BLaER1 treated with 17β-estradiol and CSF1 and Interleukin-3, amounts not matched to agents 10 nM and 100 nM (cell line): ENCODE data around the gene NT5C2.

Experiments
- H3K27ac ChIP-seq, 11 experiments: shearing (Covaris generic); formaldehyde crosslinking; 2 replicates each; pipeline ENCODE4 v1.8.1; 2022
- H3K27me3 ChIP-seq, 11 experiments: shearing (Covaris generic); formaldehyde crosslinking; 2 replicates each; pipeline ENCODE4 v1.8.1; 2022
- H3K36me3 ChIP-seq, 11 experiments: shearing (Covaris generic); formaldehyde crosslinking; 2 replicates each; pipeline ENCODE4 v1.8.1; 2022
- H3K4me1 ChIP-seq, 10 experiments: shearing (Covaris generic); formaldehyde crosslinking; 2 replicates each; pipeline ENCODE4 v1.8.1; 2022
- H3K4me2 ChIP-seq, 11 experiments: shearing (Covaris generic); formaldehyde crosslinking; 2 replicates each; pipeline ENCODE4 v1.8.1; 2022
- H3K4me3 ChIP-seq, 10 experiments: shearing (Covaris generic); formaldehyde crosslinking; 2 replicates each; pipeline ENCODE4 v1.8.1; 2022
- H3K9ac ChIP-seq, 11 experiments: shearing (Covaris generic); formaldehyde crosslinking; 2 replicates each; pipeline ENCODE4 v1.8.1; 2022
- H3K9me3 ChIP-seq, 11 experiments: shearing (Covaris generic); formaldehyde crosslinking; replicated peaks in 1 of 11; 2 replicates each; pipeline ENCODE4 v1.8.1; 2022
- H4K20me1 ChIP-seq, 11 experiments: shearing (Covaris generic); formaldehyde crosslinking; 2 replicates each; pipeline ENCODE4 v1.8.1; 2022
- Cebpa-rat ChIP-seq, 11 experiments: shearing (Covaris generic); IDR thresholded peaks; 2 replicates each; pipeline ENCODE4 v1.8.1; 2022

NT5C2 gene

GRCh38 chr10:103066141-103067098, 126.7 kb downstream of the NT5C2 start:
- Histone ChIP-seq H3K27ac (peak overlapping the region in 3 of 11 experiments; percentile 7 to 16 (median 14); a peak in 1 of 22 replicates), H3K9ac (no peak overlapping the region)

DNA sequence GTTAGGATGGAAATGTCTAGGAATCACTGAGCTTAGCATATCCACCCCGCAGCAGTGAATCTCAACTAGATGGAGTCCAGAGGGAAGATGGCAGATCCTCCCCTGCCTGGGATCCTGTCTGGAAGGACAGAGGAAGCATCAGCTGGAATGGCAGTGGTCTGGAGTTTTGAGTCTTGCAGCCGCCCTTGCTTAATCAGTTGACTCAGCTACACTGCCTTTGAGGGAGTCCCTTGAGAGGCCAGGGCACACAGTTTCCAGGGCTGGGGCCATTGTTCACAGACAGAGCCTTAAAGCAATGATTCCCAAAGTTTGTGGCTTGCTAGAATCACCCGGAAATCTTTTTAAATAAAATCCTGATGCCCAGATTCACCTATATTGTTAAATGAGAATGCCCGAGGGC, 128.1 kb downstream of the NT5C2 start:
- Histone ChIP-seq H3K4me2 (peak overlapping the region; percentile 38 to 63 (median 57); a peak in 20 of 22 replicates), H4K20me1 (peaks cover 0 to 10% (median 0%) of the 10 kb centered on the region in 11 experiments; a peak in 3 of 22 replicates), H3K36me3 (no peaks in the 10 kb centered on the region), H3K9me3 (0 out of 22 replicates have a peak, but pooled peaks cover 0 to 8% (median 0%) of the 10 kb centered on the region in 11 experiments), H3K27me3 (no peaks in the 10 kb centered on the region), H3K27ac (0 out of 22 replicates have a peak overlapping the region, but pooled peaks of 1 of the 11 experiments have one; percentile 16), H3K9ac (no peak overlapping the region), H3K4me1 (peaks cover 12 to 42% (median 32%) of the 10 kb centered on the region in 10 experiments), H3K4me3 (no peak overlapping the region)
- no peak for TF ChIP-seq Cebpa-rat (IDR thresholded peaks at IDR 0.05)

More at GRCh38 chr10:103066141-103067098, 126.7 kb downstream of the NT5C2 start:
- no peak for TF ChIP-seq Cebpa-rat (IDR thresholded peaks at IDR 0.05)
- Histone ChIP-seq H3K4me2 (peak overlapping the region; percentile 38 to 63 (median 57); a peak in 20 of 22 replicates), H3K4me3 (no peak overlapping the region), H4K20me1 (peaks cover 0 to 14% (median 0%) of the 10 kb centered on the region in 11 experiments; a peak in 4 of 22 replicates), H3K9me3 (0 out of 22 replicates have a peak, but pooled peaks cover 0 to 8% (median 0%) of the 10 kb centered on the region in 11 experiments), H3K36me3 (no peaks in the 10 kb centered on the region), H3K4me1 (peaks cover 27 to 56% (median 47%) of the 10 kb centered on the region in 10 experiments), H3K27me3 (no peaks in the 10 kb centered on the region)

DNA sequence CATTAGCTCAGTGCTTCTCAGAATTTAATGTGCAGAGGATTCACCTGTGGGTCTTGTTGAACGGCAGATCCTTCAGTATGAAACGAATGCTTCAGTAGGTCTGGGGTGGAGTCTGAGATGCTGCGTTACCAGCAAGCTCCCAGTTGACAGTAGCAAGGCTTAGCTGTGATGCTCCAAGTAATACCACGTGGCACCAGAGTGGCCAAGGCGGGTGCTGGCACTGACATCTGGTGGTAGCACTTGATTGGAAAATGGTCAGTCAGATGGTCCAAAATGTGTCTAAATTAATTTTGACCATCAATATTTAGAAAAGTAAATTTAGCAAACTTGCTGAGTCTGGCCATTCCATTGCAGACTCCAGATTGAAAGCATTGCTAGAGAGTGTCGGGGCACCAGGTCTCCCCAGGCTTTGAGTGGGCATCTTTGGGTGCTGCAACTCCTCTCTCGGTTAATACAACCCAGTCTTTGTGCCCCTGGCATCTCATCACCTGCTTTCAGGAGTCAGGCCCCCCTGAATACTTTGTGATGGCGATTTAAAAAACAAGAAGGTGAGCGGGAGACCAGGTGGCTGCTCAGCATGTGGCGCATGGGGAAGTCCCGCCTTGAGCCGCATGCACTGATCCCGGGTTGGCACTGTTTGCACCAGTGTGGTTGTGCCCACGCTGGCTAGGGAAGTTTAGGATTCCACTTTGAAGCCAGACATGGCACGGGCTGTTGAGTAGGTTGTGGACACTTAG, 130.1 kb downstream of the NT5C2 start:
- Histone ChIP-seq H4K20me1 (0 out of 22 replicates have a peak, but pooled peaks cover 0 to 3% (median 0%) of the 10 kb centered on the region in 11 experiments), H3K27ac (no peak overlapping the region), H3K4me1 (peaks cover 12 to 26% (median 18%) of the 10 kb centered on the region in 10 experiments), H3K36me3 (no peaks in the 10 kb centered on the region), H3K27me3 (no peaks in the 10 kb centered on the region), H3K9ac (no peak overlapping the region), H3K9me3 (0 out of 22 replicates have a peak, but pooled peaks cover 0 to 8% (median 0%) of the 10 kb centered on the region in 11 experiments), H3K4me3 (no peak overlapping the region), H3K4me2 (no peak overlapping the region)
- TF ChIP-seq Cebpa-rat (IDR thresholded peaks at IDR 0.05), result no peak

- Histone ChIP-seq H3K4me3 (no peak overlapping the region), H3K9ac (no peak overlapping the region), H3K4me2 (no peak overlapping the region), H3K27me3 (no peaks in the 10 kb centered on the region), H3K27ac (no peak overlapping the region), H4K20me1 (no peaks in the 10 kb centered on the region), H3K36me3 (peaks cover 0 to 13% (median 0%) of the 10 kb centered on the region in 11 experiments; a peak in 3 of 22 replicates), H3K9me3 (0 out of 22 replicates have a peak, but pooled peaks cover 0 to 8% (median 0%) of the 10 kb centered on the region in 11 experiments), H3K4me1 (peaks cover 8 to 19% (median 9%) of the 10 kb centered on the region in 10 experiments)
- TF ChIP-seq Cebpa-rat (IDR thresholded peaks at IDR 0.05), result no peak
Measured at GRCh38 chr10:103060575-103060974, 132.5 kb downstream of the NT5C2 start.

GRCh38 chr10:103058034-103058433, 135.0 kb downstream of the NT5C2 start:
- Histone ChIP-seq H4K20me1 (0 out of 22 replicates have a peak, but pooled peaks cover 0 to 5% (median 0%) of the 10 kb centered on the region in 11 experiments), H3K4me1 (peaks cover 0 to 13% (median 0%) of the 10 kb centered on the region in 10 experiments; a peak in 8 of 20 replicates), H3K4me2 (peak overlapping the region in 5 of 11 experiments; percentile 10 to 78 (median 42); a peak in 11 of 22 replicates), H3K27ac (peak overlapping the region in 1 of 11 experiments; percentile 25; a peak in 1 of 22 replicates), H3K9ac (no peak overlapping the region), H3K36me3 (peaks cover 0 to 13% (median 0%) of the 10 kb centered on the region in 11 experiments; a peak in 3 of 22 replicates), H3K27me3 (no peaks in the 10 kb centered on the region), H3K4me3 (no peak overlapping the region), H3K9me3 (no peaks in the 10 kb centered on the region)
- TF ChIP-seq Cebpa-rat (IDR thresholded peaks at IDR 0.05), result no peak

GRCh38 chr10:103055105-103055504, 138.0 kb downstream of the NT5C2 start:
- Histone ChIP-seq H4K20me1 (0 out of 22 replicates have a peak, but pooled peaks cover 0 to 6% (median 0%) of the 10 kb centered on the region in 11 experiments), H3K36me3 (peaks cover 0 to 13% (median 0%) of the 10 kb centered on the region in 11 experiments; a peak in 3 of 22 replicates), H3K9ac (no peak overlapping the region), H3K27me3 (no peaks in the 10 kb centered on the region), H3K4me1 (peaks cover 0 to 13% (median 0%) of the 10 kb centered on the region in 10 experiments; a peak in 8 of 20 replicates), H3K4me3 (no peak overlapping the region), H3K4me2 (no peak overlapping the region), H3K9me3 (no peaks in the 10 kb centered on the region), H3K27ac (no peak overlapping the region)
- no peak for TF ChIP-seq Cebpa-rat (IDR thresholded peaks at IDR 0.05)

GRCh38 chr10:103054621-103055020, 138.5 kb downstream of the NT5C2 start:
- Histone ChIP-seq H3K36me3 (peaks cover 0 to 13% (median 0%) of the 10 kb centered on the region in 11 experiments; a peak in 3 of 22 replicates), H4K20me1 (0 out of 22 replicates have a peak, but pooled peaks cover 0 to 6% (median 0%) of the 10 kb centered on the region in 11 experiments), H3K4me2 (no peak overlapping the region), H3K4me1 (peaks cover 0 to 13% (median 0%) of the 10 kb centered on the region in 10 experiments; a peak in 8 of 20 replicates), H3K9me3 (no peaks in the 10 kb centered on the region), H3K27me3 (no peaks in the 10 kb centered on the region), H3K4me3 (no peak overlapping the region), H3K9ac (no peak overlapping the region), H3K27ac (no peak overlapping the region)
- TF ChIP-seq Cebpa-rat (IDR thresholded peaks at IDR 0.05), result no peak
